GM21367 (cell line): ENCODE measurements around the gene LRFN4.

Source experiments
- ATAC-seq: cut with Tn5 transposase; IDR thresholded peaks from one replicate; pipeline ENCODE4 v1.9.1; 2021; ENCODE audit not compliant: unreplicated experiment

Gene LRFN4

DNA sequence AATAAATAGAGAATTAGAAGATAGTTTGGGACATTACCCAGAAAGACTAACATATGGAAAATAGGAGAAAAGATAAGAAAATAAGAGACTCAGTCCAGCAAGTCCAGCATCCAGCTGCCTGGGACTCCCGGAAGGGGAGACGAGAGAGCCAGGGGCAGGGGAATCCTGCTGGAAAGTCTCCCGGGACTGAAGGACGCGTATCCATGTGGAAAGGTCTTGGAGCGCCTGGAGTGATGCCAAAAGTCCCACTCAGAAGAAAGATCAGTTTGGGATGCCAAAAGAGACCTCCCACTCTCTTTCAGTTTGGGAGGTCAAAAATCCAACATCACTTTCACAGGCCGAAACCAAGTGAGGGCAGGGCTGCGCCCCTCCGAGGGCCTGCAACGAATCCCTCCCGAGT is 30.7 kb downstream of the LRFN4 start:
- no peak for ATAC-seq

GRCh38 chr11:66888282-66888681 is 31.4 kb downstream of the LRFN4 start:
- ATAC-seq: no peak

GRCh38 chr11:66889960-66890359 is 33.1 kb downstream of the LRFN4 start:
- ATAC-seq: no peak

DNA sequence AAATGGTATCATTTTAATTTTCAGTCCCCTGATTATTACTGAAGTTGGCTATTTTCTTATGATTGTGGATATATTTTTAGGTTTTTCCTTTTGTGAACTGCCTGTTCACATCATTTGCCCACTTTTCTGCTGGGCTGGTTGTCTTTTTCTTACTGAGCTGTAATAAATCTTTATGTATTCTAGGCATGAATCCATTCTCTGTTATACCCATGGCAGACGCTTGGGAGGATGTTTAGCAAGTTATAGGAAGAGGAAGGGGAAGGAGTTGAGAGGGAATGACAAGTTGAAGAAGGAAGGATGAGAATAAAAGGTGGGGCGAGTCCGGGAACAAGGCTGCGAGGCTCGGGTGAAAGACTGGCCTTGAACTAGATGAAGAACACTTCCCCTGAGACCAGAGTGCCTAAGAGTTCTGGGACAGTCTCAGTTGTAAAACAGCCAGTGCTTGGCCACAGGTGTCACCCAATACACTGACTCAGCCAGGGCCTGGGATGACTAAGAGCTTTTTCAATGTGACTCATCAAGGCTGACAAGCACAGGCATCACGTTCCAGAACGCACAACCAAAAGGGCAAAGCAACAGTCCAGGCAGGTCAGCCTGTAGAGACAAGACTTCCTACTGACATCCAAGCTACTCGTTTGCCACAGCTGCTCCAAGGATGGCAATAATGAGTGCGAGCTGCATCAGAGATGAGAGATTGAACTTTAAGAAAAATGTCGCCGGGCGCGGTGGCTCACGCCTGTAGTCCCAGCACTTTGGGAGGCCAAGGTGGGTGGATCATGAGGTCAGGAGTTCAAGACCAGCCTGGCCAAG is 35.2 kb downstream of the LRFN4 start:
- ATAC-seq: peak; percentile 86

GRCh38 chr11:66892911-66893310 is 36.0 kb downstream of the LRFN4 start:
- no peak for ATAC-seq

GRCh38 chr11:66894141-66894540 is 37.3 kb downstream of the LRFN4 start:
- ATAC-seq: no peak

GRCh38 chr11:66901964-66902390 is 45.1 kb downstream of the LRFN4 start:
- ATAC-seq: no peak

GRCh38 chr11:66902486-66903177 is 45.8 kb downstream of the LRFN4 start:
- ATAC-seq: no peak

GRCh38 chr11:66904055-66904454 is 47.2 kb downstream of the LRFN4 start:
- no peak for ATAC-seq

DNA sequence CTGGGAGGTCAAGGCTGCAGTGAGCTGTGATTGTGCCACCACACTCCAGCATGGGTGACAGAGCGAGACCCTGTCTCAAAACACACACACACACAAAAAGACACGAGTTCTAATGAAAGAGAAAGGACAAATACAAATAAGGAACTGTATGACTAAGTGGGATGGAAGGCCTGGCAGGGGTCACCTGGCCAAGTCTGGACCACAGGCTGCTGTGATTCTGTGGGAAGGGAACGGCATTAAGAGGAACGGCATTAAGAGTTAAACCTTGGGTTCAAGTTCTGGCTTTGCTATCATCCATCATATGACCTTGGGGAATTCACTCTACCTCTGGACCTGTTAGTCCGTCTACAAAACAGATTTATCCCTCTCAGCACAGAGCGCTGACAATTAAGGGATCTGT is 47.7 kb downstream of the LRFN4 start:
- ATAC-seq: no peak

GRCh38 chr11:66904981-66905521 is 48.2 kb downstream of the LRFN4 start:
- no peak for ATAC-seq

- ATAC-seq: no peak
Observed at GRCh38 chr11:66905631-66906030, 48.8 kb downstream of the LRFN4 start.

- no peak for ATAC-seq
Observed at GRCh38 chr11:66906061-66906733, 49.3 kb downstream of the LRFN4 start.

DNA sequence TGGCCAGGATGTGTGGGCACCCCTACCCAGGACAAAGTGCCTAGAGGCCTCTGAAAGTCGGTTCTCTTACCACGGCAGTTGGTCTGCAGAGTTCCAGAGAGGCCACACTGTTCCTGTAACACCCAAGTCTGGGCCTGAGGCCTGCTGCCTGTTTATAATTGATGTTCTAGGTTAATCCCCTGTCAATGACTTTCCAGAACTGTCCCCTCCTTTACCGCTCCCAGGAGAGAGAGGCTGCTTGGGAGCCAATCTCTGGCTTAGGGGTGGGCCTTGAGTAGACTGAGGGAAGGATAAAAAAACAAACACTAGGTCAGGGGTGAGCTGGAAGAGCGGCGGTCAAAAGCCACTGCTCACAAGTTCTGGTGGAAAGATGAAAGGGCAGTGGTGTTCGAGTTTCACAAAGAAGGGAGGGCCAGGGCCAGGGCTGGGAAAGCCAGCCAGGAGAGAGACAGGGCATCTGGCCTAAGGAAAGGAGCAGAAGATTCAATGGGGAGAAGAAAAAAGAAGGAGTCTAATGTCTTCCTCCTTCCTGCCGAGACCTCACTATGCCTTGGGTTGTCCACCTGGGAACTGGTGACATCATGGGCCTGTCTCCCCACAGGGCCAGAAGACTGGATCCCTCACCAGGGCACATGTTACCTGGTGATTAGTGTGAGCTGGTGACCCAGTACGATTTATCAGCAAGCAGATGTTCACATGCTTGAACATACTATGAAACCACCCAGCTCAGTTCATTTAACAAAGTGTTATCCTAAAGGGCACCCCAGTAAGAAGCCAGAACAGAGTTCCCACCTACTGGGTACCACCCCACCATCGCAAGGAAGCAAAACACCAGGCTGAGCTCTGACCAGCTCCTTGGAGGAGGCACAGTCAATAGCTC is 51.1 kb downstream of the LRFN4 start:
- ATAC-seq: no peak

DNA sequence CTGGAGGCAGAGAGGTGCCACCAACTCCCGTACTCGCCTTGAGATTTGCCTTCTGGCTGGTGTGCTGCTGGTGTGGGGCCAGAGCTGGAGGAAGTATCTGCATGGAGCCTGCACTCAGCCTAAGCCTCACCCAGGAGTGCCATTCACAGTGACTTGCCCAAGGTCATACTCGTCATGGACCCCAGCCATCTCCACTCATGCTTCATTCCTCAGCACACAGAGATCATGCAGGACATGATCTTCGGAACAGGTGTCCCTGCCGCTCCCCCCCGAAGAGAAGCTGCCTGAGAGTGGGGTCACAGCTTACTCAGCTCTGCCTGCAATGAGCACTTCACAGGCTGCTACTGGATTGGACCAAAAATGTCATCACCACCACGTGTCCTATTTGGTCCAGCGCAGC is 52.3 kb downstream of the LRFN4 start:
- ATAC-seq: no peak

- ATAC-seq: no peak
Observed at GRCh38 chr11:66910016-66910415, 53.2 kb downstream of the LRFN4 start.
